Esophagus muscularis mucosa (tissue), 4 donors: ENCODE results near the gene CENPK.

Experiments used
- EP300 ChIP-seq: sonication (generic); formaldehyde crosslinking; IDR thresholded peaks from one replicate; pipeline ENCODE4 v1.6.1; 2017; ENCODE audit warnings: antibody characterized with exemption
- POLR2A ChIP-seq: fragments of 450-650 bp; IDR thresholded peaks from one replicate; pipeline ENCODE4 v1.6.1; 2017; ENCODE audit warnings: antibody characterized with exemption, moderate library complexity, mild to moderate bottlenecking, low read depth
- POLR2AphosphoS5 ChIP-seq, 2 donors: sonication (generic); formaldehyde crosslinking; IDR thresholded peaks; one replicate each; pipeline ENCODE4 v1.6.1; 2017; ENCODE audit warnings: antibody characterized with exemption in 2 of 2
- TF ChIP-seq, protein P1 (sequence below), 3 experiments: fragments of 200-600 bp in 2 of 3; fragments of 450-650 bp in 1 of 3; sonication (generic) in 2 of 3; IDR thresholded peaks; one replicate each; pipeline ENCODE4 v1.5.1; 2017 to 2019; ENCODE audit warnings: antibody characterized with exemption in 3 of 3, mild to moderate bottlenecking in 2 of 3, moderate library complexity in 1 of 3

GRCh38 chr5:65475895-65476294 lies 87.1 kb downstream of the CENPK start:
- TF ChIP-seq POLR2A (no peak), POLR2AphosphoS5 (IDR thresholded peaks at IDR 0.05) (no peak), EP300 (no peak)
- TF ChIP-seq, protein P1, sequence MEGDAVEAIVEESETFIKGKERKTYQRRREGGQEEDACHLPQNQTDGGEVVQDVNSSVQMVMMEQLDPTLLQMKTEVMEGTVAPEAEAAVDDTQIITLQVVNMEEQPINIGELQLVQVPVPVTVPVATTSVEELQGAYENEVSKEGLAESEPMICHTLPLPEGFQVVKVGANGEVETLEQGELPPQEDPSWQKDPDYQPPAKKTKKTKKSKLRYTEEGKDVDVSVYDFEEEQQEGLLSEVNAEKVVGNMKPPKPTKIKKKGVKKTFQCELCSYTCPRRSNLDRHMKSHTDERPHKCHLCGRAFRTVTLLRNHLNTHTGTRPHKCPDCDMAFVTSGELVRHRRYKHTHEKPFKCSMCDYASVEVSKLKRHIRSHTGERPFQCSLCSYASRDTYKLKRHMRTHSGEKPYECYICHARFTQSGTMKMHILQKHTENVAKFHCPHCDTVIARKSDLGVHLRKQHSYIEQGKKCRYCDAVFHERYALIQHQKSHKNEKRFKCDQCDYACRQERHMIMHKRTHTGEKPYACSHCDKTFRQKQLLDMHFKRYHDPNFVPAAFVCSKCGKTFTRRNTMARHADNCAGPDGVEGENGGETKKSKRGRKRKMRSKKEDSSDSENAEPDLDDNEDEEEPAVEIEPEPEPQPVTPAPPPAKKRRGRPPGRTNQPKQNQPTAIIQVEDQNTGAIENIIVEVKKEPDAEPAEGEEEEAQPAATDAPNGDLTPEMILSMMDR (IDR thresholded peaks at IDR 0.05): no peak
